Measurements from ENCODE around the gene C20orf173. TPM values are rescaled to one million over a fixed set of nuclear protein-coding genes. Genes with fewer than 3 reads are reported as not detected.

Gene C20orf173
- total RNA-seq, 3 donors from 2014 or later (not counting 1 experiment from before 2014, with no cell fraction given): not detected

- H3K27me3 Mint-ChIP-seq (ENCODE audit: low read depth in 2 of 2): no peaks in the 10 kb centered on the region
- H3K36me3 ChIP-seq (ENCODE audit: control insufficient read depth, insufficient read depth, low read length): peaks cover 45% of the 10 kb centered on the region
- H3K9me3 ChIP-seq (ENCODE audit: control insufficient read depth, insufficient read depth, low read length): no peaks in the 10 kb centered on the region
- peak overlapping the region; percentile 97 to 99 for H3K27ac Mint-ChIP-seq
- H3K4me1 ChIP-seq (ENCODE audit: control insufficient read depth, insufficient read depth, low read length): peaks cover 54% of the 10 kb centered on the region
- intact Hi-C loops (cut with micrococcal nuclease): no loop called here
- H3K4me3 ChIP-seq (ENCODE audit: low read length): no peak overlapping the region
- ATAC-seq: no peak
- H3K9me3 Mint-ChIP-seq: no peaks in the 10 kb centered on the region
- peaks cover 75 to 76% of the 10 kb centered on the region in 2 donors for H3K4me1 Mint-ChIP-seq
- peaks cover 15% of the 10 kb centered on the region for H3K36me3 Mint-ChIP-seq
- H3K4me3 Mint-ChIP-seq: peak overlapping the region; percentile 99
- peak overlapping the region; percentile 93 for H3K27ac ChIP-seq (ENCODE audit: low read length)
- WGBS (ENCODE audit: insufficient coverage): 91% methylated on average over 5 of the region's 6 CpGs
- no peak for TF ChIP-seq CTCF (IDR thresholded peaks at IDR 0.05)
- H3K27me3 ChIP-seq (ENCODE audit: control insufficient read depth, insufficient read depth, low read length): no peaks in the 10 kb centered on the region
- DNase-seq: no peak
Measured at GRCh38 chr20:35492352-35492751, 37.1 kb downstream of the C20orf173 start.

- peak overlapping the region; percentile 99 for H3K4me3 Mint-ChIP-seq
- peaks cover 55% of the 10 kb centered on the region for H3K4me1 ChIP-seq (ENCODE audit: control insufficient read depth, insufficient read depth, low read length)
- no peaks in the 10 kb centered on the region for H3K9me3 Mint-ChIP-seq
- peak overlapping the region; percentile 93 for H3K27ac ChIP-seq (ENCODE audit: low read length)
- H3K4me1 Mint-ChIP-seq: peaks cover 80 to 81% of the 10 kb centered on the region in 2 donors
- ATAC-seq (peak in 2 of 3 donors; percentile 13 to 16), DNase-seq (no peak)
- H3K27me3 ChIP-seq (ENCODE audit: control insufficient read depth, insufficient read depth, low read length): no peaks in the 10 kb centered on the region
- no peak for TF ChIP-seq CTCF (IDR thresholded peaks at IDR 0.05)
- H3K27me3 Mint-ChIP-seq (ENCODE audit: low read depth in 2 of 2): no peaks in the 10 kb centered on the region
- intact Hi-C loops (cut with micrococcal nuclease): loop anchor here (2.0 kb wide), 1 partner anchor 125 kb away; no protein-coding TSS in a partner anchor
- peaks cover 40% of the 10 kb centered on the region for H3K36me3 ChIP-seq (ENCODE audit: control insufficient read depth, insufficient read depth, low read length)
- H3K9me3 ChIP-seq (ENCODE audit: control insufficient read depth, insufficient read depth, low read length): no peaks in the 10 kb centered on the region
- peak overlapping the region; percentile 97 to 99 for H3K27ac Mint-ChIP-seq
- 55% methylated on average over 5 of the region's 5 CpGs for WGBS (ENCODE audit: insufficient coverage)
- peaks cover 15% of the 10 kb centered on the region for H3K36me3 Mint-ChIP-seq
- peak overlapping the region; percentile 93 for H3K4me3 ChIP-seq (ENCODE audit: low read length)
Measured at GRCh38 chr20:35491823-35492222, 37.6 kb downstream of the C20orf173 start.

- peaks cover 15% of the 10 kb centered on the region for H3K36me3 Mint-ChIP-seq
- no peak for TF ChIP-seq CTCF (IDR thresholded peaks at IDR 0.05)
- DNase-seq: peak; percentile 65 to 84
- ATAC-seq: peak; percentile 91 to 96 (median 95)
- Histone ChIP-seq H3K4me3 (ENCODE audit: low read length) (peak overlapping the region; percentile 93), H3K36me3 (ENCODE audit: control insufficient read depth, insufficient read depth, low read length) (peaks cover 29% of the 10 kb centered on the region), H3K27me3 (ENCODE audit: control insufficient read depth, insufficient read depth, low read length) (no peaks in the 10 kb centered on the region), H3K9me3 (ENCODE audit: control insufficient read depth, insufficient read depth, low read length) (no peaks in the 10 kb centered on the region), H3K27ac (ENCODE audit: low read length) (peak overlapping the region; percentile 93), H3K4me1 (ENCODE audit: control insufficient read depth, insufficient read depth, low read length) (peaks cover 55% of the 10 kb centered on the region)
- intact Hi-C loops (cut with micrococcal nuclease): loop anchor here (2.0 kb wide), 1 partner anchor 126 kb away; no protein-coding TSS in a partner anchor
- H3K27ac Mint-ChIP-seq: peak overlapping the region; percentile 97 to 99
- 2% methylated on average over 5 of the region's 6 CpGs for WGBS (ENCODE audit: insufficient coverage)
- no peaks in the 10 kb centered on the region for H3K9me3 Mint-ChIP-seq
- H3K4me1 Mint-ChIP-seq: peaks cover 80% of the 10 kb centered on the region in 2 donors
- no peaks in the 10 kb centered on the region for H3K27me3 Mint-ChIP-seq (ENCODE audit: low read depth in 2 of 2)
- peak overlapping the region; percentile 99 for H3K4me3 Mint-ChIP-seq
Measured at GRCh38 chr20:35490736-35491181, 38.7 kb downstream of the C20orf173 start.

- DNase-seq: peak; percentile 26 to 32
- peak overlapping the region; percentile 93 for H3K27ac ChIP-seq (ENCODE audit: low read length)
Measured at GRCh38 chr20:35489717-35490116, 39.7 kb downstream of the C20orf173 start.

More at GRCh38 chr20:35489717-35490116, 39.7 kb downstream of the C20orf173 start:
- H3K27me3 ChIP-seq (ENCODE audit: control insufficient read depth, insufficient read depth, low read length): no peaks in the 10 kb centered on the region
- H3K9me3 ChIP-seq (ENCODE audit: control insufficient read depth, insufficient read depth, low read length): no peaks in the 10 kb centered on the region
- 48% methylated on average over 5 of the region's 5 CpGs for WGBS (ENCODE audit: insufficient coverage)
- H3K4me3 Mint-ChIP-seq: peak overlapping the region; percentile 99
- H3K36me3 Mint-ChIP-seq: peaks cover 8% of the 10 kb centered on the region
- intact Hi-C loops (cut with micrococcal nuclease): loop anchor here (2.0 kb wide), 1 partner anchor 127 kb away; no protein-coding TSS in a partner anchor
- TF ChIP-seq CTCF (IDR thresholded peaks at IDR 0.05): no peak
- ATAC-seq: peak; percentile 39 to 61 (median 59)
- H3K9me3 Mint-ChIP-seq: no peaks in the 10 kb centered on the region
- H3K4me1 Mint-ChIP-seq: peaks cover 69 to 70% of the 10 kb centered on the region in 2 donors
- no peaks in the 10 kb centered on the region for H3K27me3 Mint-ChIP-seq (ENCODE audit: low read depth in 2 of 2)
- H3K36me3 ChIP-seq (ENCODE audit: control insufficient read depth, insufficient read depth, low read length): peaks cover 20% of the 10 kb centered on the region
- peak overlapping the region; percentile 97 to 99 for H3K27ac Mint-ChIP-seq
- peaks cover 61% of the 10 kb centered on the region for H3K4me1 ChIP-seq (ENCODE audit: control insufficient read depth, insufficient read depth, low read length)
- H3K4me3 ChIP-seq (ENCODE audit: low read length): peak overlapping the region; percentile 93
